HepG2 (cell line): ENCODE measurements around the gene MXI1.

Experiments
- CHD4 ChIP-seq: fragments of 200-600 bp; sonication (generic); IDR thresholded peaks from 2 replicates; pipeline ENCODE4 v1.7.0; 2017; ENCODE audit warnings: mild to moderate bottlenecking, low read length, borderline replicate concordance
- CREB3 ChIP-seq: sonication (generic); formaldehyde crosslinking; IDR thresholded peaks from 2 replicates; pipeline ENCODE4 v1.5.0; 2020; ENCODE audit warnings: missing genetic modification reagents
- CREM ChIP-seq, 2 experiments: sonication (generic) in 1 of 2; formaldehyde crosslinking in 1 of 2; IDR thresholded peaks; 2 replicates each; pipeline versions ENCODE4 v1.4.0 to v1.6.1; 2016 to 2020; ENCODE audit warnings: antibody characterized with exemption in 1 of 2, mild to moderate bottlenecking in 1 of 2, missing genetic modification reagents in 1 of 2
- CTCF ChIP-seq: sonication (generic); formaldehyde crosslinking; IDR thresholded peaks from 2 replicates; pipeline ENCODE4 v1.5.0; 2020; ENCODE audit warnings: mild to moderate bottlenecking, missing genetic modification reagents, moderate library complexity
- ERF ChIP-seq: IDR thresholded peaks from 2 replicates; pipeline ENCODE4 v1.6.1; 2018; ENCODE audit warnings: missing biosample characterization, missing genetic modification reagents
- NR3C1 ChIP-seq: sonication (generic); formaldehyde crosslinking; IDR thresholded peaks from 2 replicates; pipeline ENCODE4 v1.4.0; 2020; ENCODE audit warnings: missing genetic modification reagents
- POLR2A ChIP-seq, 2 experiments: IDR thresholded peaks; 2 replicates each; pipeline ENCODE4 v1.6.1; 2011; ENCODE audit warnings: low read depth in 2 of 2, low read length in 2 of 2, mild to moderate bottlenecking in 1 of 2, moderate library complexity in 1 of 2; ENCODE audit not compliant: insufficient read depth in 1 of 2
- POLR2AphosphoS5 ChIP-seq: IDR thresholded peaks from 2 replicates; pipeline ENCODE4 v1.6.1; 2012; ENCODE audit warnings: low read depth, low read length
- RORA ChIP-seq: sonication (generic); formaldehyde crosslinking; IDR thresholded peaks from 2 replicates; pipeline ENCODE4 v1.5.0; 2020; ENCODE audit warnings: mild to moderate bottlenecking, missing genetic modification reagents, moderate library complexity
- ZNF451 ChIP-seq: sonication (generic); formaldehyde crosslinking; IDR thresholded peaks from 2 replicates; pipeline ENCODE4 v1.5.0; 2020; ENCODE audit warnings: mild to moderate bottlenecking, missing genetic modification reagents
- TF ChIP-seq, protein P1 (sequence below): IDR thresholded peaks from 2 replicates; pipeline ENCODE4 v1.6.1; 2012; ENCODE audit warnings: low read length, improper control_type of control experiment
- TF ChIP-seq, protein P2 (sequence below): IDR thresholded peaks from 2 replicates; pipeline ENCODE4 v1.6.1; 2016; ENCODE audit warnings: mild to moderate bottlenecking

DNA sequence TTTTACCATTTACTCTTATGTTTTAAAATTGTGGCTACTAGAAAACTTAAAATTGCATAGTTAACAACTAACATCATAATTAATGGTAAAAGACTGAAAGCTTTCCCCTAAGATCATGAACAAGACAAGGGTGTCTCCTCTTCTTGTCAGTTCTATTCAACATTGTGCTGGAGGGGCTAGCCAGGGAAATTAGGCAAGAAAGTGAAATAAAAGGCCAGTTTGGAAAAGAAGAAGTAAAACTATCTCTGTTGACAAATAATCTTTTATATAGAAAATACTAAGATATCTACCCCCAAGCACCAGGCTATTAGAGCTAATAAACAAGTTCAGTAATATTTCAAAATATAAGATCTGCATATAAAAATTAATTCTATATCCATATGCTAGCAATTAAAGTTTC is 46.9 kb upstream of the MXI1 start:
- no peak for TF ChIP-seq CREM (IDR thresholded peaks at IDR 0.05)
- TF ChIP-seq CREM (CRISPR knock-in tag; IDR thresholded peaks at IDR 0.05) = no peak
- TF ChIP-seq RORA (CRISPR knock-in tag) = no peak
- no peak for TF ChIP-seq ZNF451 (CRISPR knock-in tag)
- no peak for TF ChIP-seq CHD4
- no peak for TF ChIP-seq CREB3 (CRISPR knock-in tag)
- TF ChIP-seq POLR2AphosphoS5 = no peak
- TF ChIP-seq, protein P1, sequence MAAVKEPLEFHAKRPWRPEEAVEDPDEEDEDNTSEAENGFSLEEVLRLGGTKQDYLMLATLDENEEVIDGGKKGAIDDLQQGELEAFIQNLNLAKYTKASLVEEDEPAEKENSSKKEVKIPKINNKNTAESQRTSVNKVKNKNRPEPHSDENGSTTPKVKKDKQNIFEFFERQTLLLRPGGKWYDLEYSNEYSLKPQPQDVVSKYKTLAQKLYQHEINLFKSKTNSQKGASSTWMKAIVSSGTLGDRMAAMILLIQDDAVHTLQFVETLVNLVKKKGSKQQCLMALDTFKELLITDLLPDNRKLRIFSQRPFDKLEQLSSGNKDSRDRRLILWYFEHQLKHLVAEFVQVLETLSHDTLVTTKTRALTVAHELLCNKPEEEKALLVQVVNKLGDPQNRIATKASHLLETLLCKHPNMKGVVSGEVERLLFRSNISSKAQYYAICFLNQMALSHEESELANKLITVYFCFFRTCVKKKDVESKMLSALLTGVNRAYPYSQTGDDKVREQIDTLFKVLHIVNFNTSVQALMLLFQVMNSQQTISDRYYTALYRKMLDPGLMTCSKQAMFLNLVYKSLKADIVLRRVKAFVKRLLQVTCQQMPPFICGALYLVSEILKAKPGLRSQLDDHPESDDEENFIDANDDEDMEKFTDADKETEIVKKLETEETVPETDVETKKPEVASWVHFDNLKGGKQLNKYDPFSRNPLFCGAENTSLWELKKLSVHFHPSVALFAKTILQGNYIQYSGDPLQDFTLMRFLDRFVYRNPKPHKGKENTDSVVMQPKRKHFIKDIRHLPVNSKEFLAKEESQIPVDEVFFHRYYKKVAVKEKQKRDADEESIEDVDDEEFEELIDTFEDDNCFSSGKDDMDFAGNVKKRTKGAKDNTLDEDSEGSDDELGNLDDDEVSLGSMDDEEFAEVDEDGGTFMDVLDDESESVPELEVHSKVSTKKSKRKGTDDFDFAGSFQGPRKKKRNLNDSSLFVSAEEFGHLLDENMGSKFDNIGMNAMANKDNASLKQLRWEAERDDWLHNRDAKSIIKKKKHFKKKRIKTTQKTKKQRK = no peak
- no peak for TF ChIP-seq ERF (CRISPR knock-in tag)
- TF ChIP-seq CTCF (CRISPR knock-in tag) = no peak
- TF ChIP-seq NR3C1 = no peak
- TF ChIP-seq, protein P2, sequence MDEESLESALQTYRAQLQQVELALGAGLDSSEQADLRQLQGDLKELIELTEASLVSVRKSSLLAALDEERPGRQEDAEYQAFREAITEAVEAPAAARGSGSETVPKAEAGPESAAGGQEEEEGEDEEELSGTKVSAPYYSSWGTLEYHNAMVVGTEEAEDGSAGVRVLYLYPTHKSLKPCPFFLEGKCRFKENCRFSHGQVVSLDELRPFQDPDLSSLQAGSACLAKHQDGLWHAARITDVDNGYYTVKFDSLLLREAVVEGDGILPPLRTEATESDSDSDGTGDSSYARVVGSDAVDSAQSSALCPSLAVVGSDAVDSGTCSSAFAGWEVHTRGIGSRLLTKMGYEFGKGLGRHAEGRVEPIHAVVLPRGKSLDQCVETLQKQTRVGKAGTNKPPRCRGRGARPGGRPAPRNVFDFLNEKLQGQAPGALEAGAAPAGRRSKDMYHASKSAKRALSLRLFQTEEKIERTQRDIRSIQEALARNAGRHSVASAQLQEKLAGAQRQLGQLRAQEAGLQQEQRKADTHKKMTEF (CRISPR knock-in tag) = no peak
- TF ChIP-seq POLR2A (IDR thresholded peaks at IDR 0.05; ENCODE audit: insufficient read depth in 1 of 2, low read depth in 2 of 2, low read length in 2 of 2) = no peak
